Panc1 (cell line): Measurements from ENCODE around the gene EAPP. TPM values are rescaled to one million over a fixed set of nuclear protein-coding genes. Genes with fewer than 3 reads are reported as not detected.
"Not testable (repeated sequence)": the region's sequence is repeated elsewhere in the genome, so short reads cannot be mapped to it uniquely, and the experiment has no call there.

Source experiments
- ATAC-seq: fragments of 200-7000 bp; cut with Tn5 transposase; 2 replicates; pipeline ENCODE4 v1.9.1; 2020; ENCODE audit warnings: mild to moderate bottlenecking, moderate library complexity
- BruUV-seq: library from RNA; stranded (reverse); fragments of 400-500 nt; replicated peaks from 2 replicates; lab custom pipeline; 2021; lab: Mats Ljungman, UMichigan
- CTCF ChIA-PET: fragments of 300-600 bp; sonication (Branson Sonifier 250); formaldehyde crosslinking; loops from one replicate; lab custom pipeline; 2022; ENCODE audit warnings: antibody characterized with exemption; lab: Charles Lee
- POLR2A ChIA-PET: fragments of 300-600 bp; sonication (Branson Sonifier 250); formaldehyde crosslinking; loops from one replicate; lab custom pipeline; 2022; ENCODE audit warnings: antibody characterized with exemption; lab: Charles Lee
- DNase-seq: peaks from one replicate; pipeline ENCODE4 v3.0.0-alpha.2; 2010; ENCODE audit warnings: low read depth, low spot score
- H3K27ac ChIP-seq: 2 replicates; pipeline ENCODE4 v1.5.1; 2011; ENCODE audit warnings: mild to moderate bottlenecking, low read length, inconsistent platforms
- H3K27me3 ChIP-seq: fragments of 200-500 bp; sonication (Bioruptor generic); 2 replicates; pipeline ENCODE4 v1.6.0; 2014; ENCODE audit warnings: low read length, inconsistent platforms; ENCODE audit not compliant: control insufficient read depth, insufficient read depth
- H3K36me3 ChIP-seq: fragments of 200-500 bp; sonication (Bioruptor generic); 2 replicates; pipeline ENCODE4 v1.5.1; 2014; ENCODE audit warnings: inconsistent platforms, mild to moderate bottlenecking, low read length, moderate library complexity; ENCODE audit not compliant: control insufficient read depth, insufficient read depth
- H3K4me1 ChIP-seq: 2 replicates; pipeline ENCODE4 v1.5.1; 2011; ENCODE audit warnings: inconsistent platforms, mild to moderate bottlenecking, low read length, moderate library complexity; ENCODE audit not compliant: control insufficient read depth, insufficient read depth
- H3K4me3 ChIP-seq, 2 experiments: 2 replicates each; pipeline ENCODE4 v1.5.1; 2011 to 2012; ENCODE audit warnings: low read depth in 2 of 2, low read length in 2 of 2, mild to moderate bottlenecking in 2 of 2, inconsistent platforms in 1 of 2, moderate library complexity in 1 of 2
- H3K9me3 ChIP-seq: fragments of 200-500 bp; sonication (Bioruptor generic); 2 replicates; pipeline ENCODE4 v1.5.1; 2014; ENCODE audit warnings: low read depth, mild to moderate bottlenecking, inconsistent platforms, low read length, moderate library complexity; ENCODE audit not compliant: control insufficient read depth, insufficient read depth
- POLR2AphosphoS5 ChIP-seq: IDR thresholded peaks from 2 replicates; pipeline ENCODE4 v1.6.1; 2012; ENCODE audit warnings: mild to moderate bottlenecking, low read depth, low read length, moderate library complexity
- SIN3A ChIP-seq: IDR thresholded peaks from 2 replicates; pipeline ENCODE4 v1.6.1; 2012; ENCODE audit warnings: low read depth, mild to moderate bottlenecking, low read length, moderate library complexity, borderline replicate concordance; ENCODE audit not compliant: insufficient read depth
- in situ Hi-C: cut with HindIII; loops from 2 replicates; pipeline ENCODE4 v1.10.0; 2016; ENCODE audit warnings: low sequenced_read_pairs, low pct_unique_long_range_greater_than_20kb
- intact Hi-C: fragments of 100-400 bp; cut with micrococcal nuclease; formaldehyde crosslinking; loops from one replicate; pipeline ENCODE4 v1.10.0; 2022; ENCODE audit not compliant: unreplicated experiment
- total RNA-seq: library from RNA; stranded (reverse); gene quantifications from one replicate; pipeline ENCODE4 v1.2.1, GENCODE V29; 2021; ENCODE audit not compliant: unreplicated experiment
- TF ChIP-seq, protein P1 (sequence below), 2 experiments: IDR thresholded peaks; 2 replicates each; pipeline ENCODE4 v1.6.1; 2011 to 2012; ENCODE audit warnings: low read depth in 2 of 2, control low read depth in 1 of 2, low read length in 1 of 2, mild to moderate bottlenecking in 1 of 2, moderate library complexity in 1 of 2; ENCODE audit not compliant: insufficient read depth in 1 of 2
- TF ChIP-seq, protein P2 (sequence below): fragments of 450-650 bp; IDR thresholded peaks from 2 replicates; pipeline ENCODE4 v1.5.1; 2017; ENCODE audit warnings: mild to moderate bottlenecking

Gene EAPP
- total RNA-seq, 1 experiment from 2014 or later: 16.6 TPM

DNA sequence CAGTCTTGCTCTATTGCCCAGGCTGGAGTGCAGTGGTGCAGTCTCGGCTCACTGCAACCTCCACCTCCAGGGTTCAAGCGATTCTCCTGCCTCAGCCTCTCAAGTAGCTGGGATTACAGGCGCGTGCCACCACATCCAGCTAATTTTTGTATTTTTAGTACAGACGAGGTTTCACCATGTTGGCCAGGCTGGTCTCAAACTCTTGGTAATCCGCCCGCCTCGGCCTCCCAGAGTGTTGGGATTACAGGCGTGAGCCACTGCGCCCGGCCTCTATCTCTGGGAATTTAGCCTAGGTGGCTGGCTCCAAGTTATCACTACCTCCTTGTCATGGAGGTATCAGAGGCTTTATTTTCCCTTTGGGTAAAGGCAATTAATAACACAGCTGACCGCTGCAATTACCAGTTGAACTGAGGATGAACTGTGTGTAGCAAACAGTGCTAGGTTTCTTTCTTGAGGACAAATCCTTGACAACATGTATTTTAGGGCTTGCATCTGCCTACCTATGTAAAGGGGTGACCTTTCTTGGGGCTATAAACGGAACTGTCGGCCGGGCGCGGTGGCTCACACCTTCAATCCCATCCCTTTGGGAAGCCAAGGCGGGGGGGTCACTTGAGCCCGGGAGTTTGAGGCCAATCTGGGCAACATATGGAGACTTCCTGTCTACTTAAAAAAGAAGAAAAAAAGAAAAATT is 9.9 kb upstream of the EAPP start:
- H3K4me1 ChIP-seq, CTCF ChIA-PET, BruUV-seq, H3K27ac ChIP-seq, ATAC-seq, H3K4me3 ChIP-seq, H3K27me3 ChIP-seq, intact Hi-C loops, H3K36me3 ChIP-seq, POLR2A ChIA-PET, H3K9me3 ChIP-seq, in situ Hi-C loops, DNase-seq: not testable (repeated sequence)

DNA sequence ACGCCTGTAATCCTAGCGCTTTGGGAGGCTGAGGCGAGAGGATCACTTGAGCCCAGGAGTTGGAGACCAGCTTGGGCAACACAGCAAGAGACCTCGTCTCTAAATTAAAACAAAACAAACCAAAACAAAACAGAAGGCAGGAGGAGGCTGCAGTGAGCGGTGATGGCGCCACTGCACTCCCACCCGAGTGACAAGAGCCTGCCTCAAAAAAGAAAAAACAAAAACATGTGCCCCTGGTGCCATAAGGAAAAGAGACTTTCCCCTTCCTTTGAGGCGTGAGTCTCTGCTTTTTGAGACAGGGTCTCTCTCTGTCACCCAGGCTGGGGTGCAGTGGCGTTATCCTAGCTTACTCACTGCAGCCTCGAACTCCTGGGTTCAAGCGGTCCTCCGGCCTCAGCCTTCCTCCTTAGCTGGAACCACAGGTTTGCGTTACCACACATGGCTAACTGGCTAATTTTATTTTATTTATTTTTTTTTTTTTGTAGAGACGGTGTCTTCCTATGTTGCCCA is 9.0 kb upstream of the EAPP start:
- in situ Hi-C loops: no loop called here
- TF ChIP-seq, protein P1, sequence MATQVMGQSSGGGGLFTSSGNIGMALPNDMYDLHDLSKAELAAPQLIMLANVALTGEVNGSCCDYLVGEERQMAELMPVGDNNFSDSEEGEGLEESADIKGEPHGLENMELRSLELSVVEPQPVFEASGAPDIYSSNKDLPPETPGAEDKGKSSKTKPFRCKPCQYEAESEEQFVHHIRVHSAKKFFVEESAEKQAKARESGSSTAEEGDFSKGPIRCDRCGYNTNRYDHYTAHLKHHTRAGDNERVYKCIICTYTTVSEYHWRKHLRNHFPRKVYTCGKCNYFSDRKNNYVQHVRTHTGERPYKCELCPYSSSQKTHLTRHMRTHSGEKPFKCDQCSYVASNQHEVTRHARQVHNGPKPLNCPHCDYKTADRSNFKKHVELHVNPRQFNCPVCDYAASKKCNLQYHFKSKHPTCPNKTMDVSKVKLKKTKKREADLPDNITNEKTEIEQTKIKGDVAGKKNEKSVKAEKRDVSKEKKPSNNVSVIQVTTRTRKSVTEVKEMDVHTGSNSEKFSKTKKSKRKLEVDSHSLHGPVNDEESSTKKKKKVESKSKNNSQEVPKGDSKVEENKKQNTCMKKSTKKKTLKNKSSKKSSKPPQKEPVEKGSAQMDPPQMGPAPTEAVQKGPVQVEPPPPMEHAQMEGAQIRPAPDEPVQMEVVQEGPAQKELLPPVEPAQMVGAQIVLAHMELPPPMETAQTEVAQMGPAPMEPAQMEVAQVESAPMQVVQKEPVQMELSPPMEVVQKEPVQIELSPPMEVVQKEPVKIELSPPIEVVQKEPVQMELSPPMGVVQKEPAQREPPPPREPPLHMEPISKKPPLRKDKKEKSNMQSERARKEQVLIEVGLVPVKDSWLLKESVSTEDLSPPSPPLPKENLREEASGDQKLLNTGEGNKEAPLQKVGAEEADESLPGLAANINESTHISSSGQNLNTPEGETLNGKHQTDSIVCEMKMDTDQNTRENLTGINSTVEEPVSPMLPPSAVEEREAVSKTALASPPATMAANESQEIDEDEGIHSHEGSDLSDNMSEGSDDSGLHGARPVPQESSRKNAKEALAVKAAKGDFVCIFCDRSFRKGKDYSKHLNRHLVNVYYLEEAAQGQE (IDR thresholded peaks at IDR 0.05; ENCODE audit: insufficient read depth in 1 of 2, low read depth in 2 of 2, low read length in 1 of 2): no peak
- TF ChIP-seq, protein P2, sequence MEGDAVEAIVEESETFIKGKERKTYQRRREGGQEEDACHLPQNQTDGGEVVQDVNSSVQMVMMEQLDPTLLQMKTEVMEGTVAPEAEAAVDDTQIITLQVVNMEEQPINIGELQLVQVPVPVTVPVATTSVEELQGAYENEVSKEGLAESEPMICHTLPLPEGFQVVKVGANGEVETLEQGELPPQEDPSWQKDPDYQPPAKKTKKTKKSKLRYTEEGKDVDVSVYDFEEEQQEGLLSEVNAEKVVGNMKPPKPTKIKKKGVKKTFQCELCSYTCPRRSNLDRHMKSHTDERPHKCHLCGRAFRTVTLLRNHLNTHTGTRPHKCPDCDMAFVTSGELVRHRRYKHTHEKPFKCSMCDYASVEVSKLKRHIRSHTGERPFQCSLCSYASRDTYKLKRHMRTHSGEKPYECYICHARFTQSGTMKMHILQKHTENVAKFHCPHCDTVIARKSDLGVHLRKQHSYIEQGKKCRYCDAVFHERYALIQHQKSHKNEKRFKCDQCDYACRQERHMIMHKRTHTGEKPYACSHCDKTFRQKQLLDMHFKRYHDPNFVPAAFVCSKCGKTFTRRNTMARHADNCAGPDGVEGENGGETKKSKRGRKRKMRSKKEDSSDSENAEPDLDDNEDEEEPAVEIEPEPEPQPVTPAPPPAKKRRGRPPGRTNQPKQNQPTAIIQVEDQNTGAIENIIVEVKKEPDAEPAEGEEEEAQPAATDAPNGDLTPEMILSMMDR: no peak
- no peak for TF ChIP-seq POLR2AphosphoS5
- TF ChIP-seq SIN3A: no peak
- intact Hi-C loops: no loop called here
- BruUV-seq: no TSS peak
- POLR2A ChIA-PET: no interaction called here
- Histone ChIP-seq H3K9me3 (no peaks in the 10 kb centered on the region), H3K36me3 (no peaks in the 10 kb centered on the region), H3K4me1 (peaks cover 3% of the 10 kb centered on the region; the same call in 1 of the 2 replicates), H3K4me3 (no peak overlapping the region), H3K27ac (no peak overlapping the region), H3K27me3 (no peaks in the 10 kb centered on the region)
- CTCF ChIA-PET: no interaction called here
- DNase-seq: no peak
- no peak for ATAC-seq

DNA sequence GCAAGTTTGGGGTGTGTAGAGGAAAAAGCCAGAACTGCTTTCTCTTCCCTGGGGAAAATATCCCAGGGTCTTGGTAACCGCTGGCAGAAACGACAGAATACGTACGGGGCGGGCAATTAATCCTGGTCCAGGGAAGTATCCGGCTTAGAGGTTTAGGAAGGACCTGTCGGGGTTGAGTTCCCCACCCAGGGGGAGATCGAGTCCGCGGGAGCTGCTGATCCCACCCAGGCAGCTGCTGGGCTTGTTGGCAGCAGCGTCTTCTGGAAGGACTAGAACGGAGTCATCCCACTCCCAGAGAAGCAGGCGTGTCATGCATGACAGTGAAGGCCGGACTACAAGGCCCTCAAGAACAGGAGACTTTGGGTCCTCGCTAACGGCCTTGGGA is 7.6 kb upstream of the EAPP start:
- in situ Hi-C loops, POLR2A ChIA-PET: not testable (repeated sequence)
- ATAC-seq: peak; percentile 85

DNA sequence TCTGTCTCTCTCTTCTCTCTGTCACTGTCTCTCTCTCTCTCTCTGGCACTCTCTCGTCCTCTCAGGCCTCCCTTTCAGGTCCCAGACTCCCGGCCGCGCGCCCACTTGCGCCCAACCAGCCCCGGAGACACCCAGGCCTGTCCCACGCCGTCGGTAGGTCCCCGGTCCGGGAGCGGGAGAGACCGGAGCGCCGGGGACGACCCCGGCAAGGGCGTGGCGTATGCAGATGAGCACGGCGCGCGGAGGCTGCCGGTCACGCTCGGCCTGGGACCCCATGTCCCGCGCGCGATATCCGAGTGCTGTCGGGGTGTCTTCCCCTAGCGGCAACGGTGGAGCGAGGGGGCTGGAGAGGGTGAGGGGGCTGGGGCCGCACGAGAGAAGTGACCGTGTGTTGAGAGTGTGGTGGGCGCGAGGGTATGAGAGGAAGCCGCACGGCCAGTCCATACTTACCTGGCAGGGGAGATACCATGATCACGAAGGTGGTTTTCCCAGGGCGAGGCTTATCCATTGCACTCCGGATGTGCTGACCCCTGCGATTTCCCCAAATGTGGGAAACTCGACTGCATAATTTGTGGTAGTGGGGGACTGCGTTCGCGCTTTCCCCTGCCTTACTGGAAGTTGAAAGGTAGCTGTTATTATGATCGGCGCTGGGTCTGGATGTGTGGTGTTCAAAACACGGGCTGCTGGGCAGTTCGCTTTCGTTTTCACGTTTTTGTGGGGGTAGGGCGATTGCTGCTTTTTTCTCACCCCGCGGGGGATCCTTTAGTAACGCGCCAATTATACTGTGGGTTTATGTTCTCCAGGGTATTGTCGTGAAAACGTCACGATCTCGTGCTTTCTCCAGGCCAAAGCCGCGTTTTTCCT is 7.0 kb upstream of the EAPP start:
- CTCF ChIA-PET, in situ Hi-C loops, H3K9me3 ChIP-seq, H3K4me3 ChIP-seq, H3K4me1 ChIP-seq, H3K27ac ChIP-seq, DNase-seq, intact Hi-C loops, H3K27me3 ChIP-seq, H3K36me3 ChIP-seq, POLR2A ChIA-PET: not testable (repeated sequence)
- peak; percentile 82 for ATAC-seq
- TSS peak; percentile 100 for BruUV-seq

More for the DNA sequence above, 7.6 kb upstream of the EAPP start:
- BruUV-seq, H3K4me3 ChIP-seq, H3K36me3 ChIP-seq, intact Hi-C loops, DNase-seq, H3K9me3 ChIP-seq, H3K27ac ChIP-seq, H3K4me1 ChIP-seq, CTCF ChIA-PET, H3K27me3 ChIP-seq: not testable (repeated sequence)
